Gastrocnemius medialis (tissue), 4 donors: ENCODE data around the gene CCDC138. TPM values are rescaled to one million over a fixed set of nuclear protein-coding genes. Genes with fewer than 3 reads are reported as not detected.

Source experiments
- ATAC-seq, 2 donors: fragments of 150-250 bp; one replicate each; pipeline ENCODE4 v1.9.1; 2016
- DNase-seq, 2 donors: peaks; one replicate each; pipeline ENCODE4 v3.0.0-alpha.2; 2019
- H3K27ac ChIP-seq, 4 donors: fragments of 200-600 bp; sonication (generic); 1 replicate in 1 of 4; 2 replicates in 3 of 4; pipeline ENCODE4 v1.5.1; 2016 to 2018; ENCODE audit warnings: mild to moderate bottlenecking in 2 of 4, moderate library complexity in 1 of 4
- H3K27me3 ChIP-seq, 3 donors: fragments of 200-600 bp; sonication (generic) in 2 of 3; 1 replicate in 1 of 3; 2 replicates in 2 of 3; pipeline versions ENCODE4 v1.5.1 to v1.6.0; 2016 to 2019; ENCODE audit warnings: mild to moderate bottlenecking in 1 of 3, moderate library complexity in 1 of 3
- H3K36me3 ChIP-seq, 2 donors: fragments of 200-600 bp; sonication (generic) in 1 of 2; one replicate each; pipeline ENCODE4 v1.5.1; 2017 to 2018
- H3K4me1 ChIP-seq, 2 donors: fragments of 200-600 bp; sonication (generic) in 1 of 2; one replicate each; pipeline ENCODE4 v1.5.1; 2016 to 2017; ENCODE audit warnings: mild to moderate bottlenecking in 2 of 2
- H3K4me3 ChIP-seq, 4 donors: fragments of 200-600 bp; sonication (generic) in 3 of 4; 1 replicate in 1 of 4; 2 replicates in 3 of 4; pipeline ENCODE4 v1.5.1; 2016 to 2019; ENCODE audit warnings: mild to moderate bottlenecking in 2 of 4
- H3K9me3 ChIP-seq, 3 donors: fragments of 200-600 bp; sonication (generic) in 2 of 3; 1 replicate in 1 of 3; 2 replicates in 2 of 3; pipeline ENCODE4 v1.5.1; 2016 to 2019
- POLR2A ChIP-seq, 2 donors: fragments of 450-650 bp; IDR thresholded peaks; one replicate each; pipeline ENCODE4 v1.6.1; 2017; ENCODE audit warnings: antibody characterized with exemption in 2 of 2, mild to moderate bottlenecking in 2 of 2, moderate library complexity in 2 of 2
- in situ Hi-C, 4 donors: fragments of 200-750 bp; cut with MboI; loops; one replicate each; pipeline versions ENCODE4 v1.15.0 to v1.8.0; 2017; ENCODE audit warnings: low sequenced_read_pairs in 4 of 4
- intact Hi-C: fragments of 100-400 bp; cut with DNase I; formaldehyde crosslinking; loops from one replicate; pipeline ENCODE4 v1.15.1; 2023; ENCODE audit warnings: low total_unique reads
- total RNA-seq, 4 donors: library from RNA; depleted of rRNA; stranded (reverse); fragments of >200 nt; gene quantifications; one replicate each; pipeline versions ENCODE4 v1.1.0 to v1.2.3, GENCODE V29; 2016
- TF ChIP-seq, protein P1 (sequence below), 5 experiments: fragments of 450-650 bp in 3 of 5; fragments of 200-600 bp in 2 of 5; sonication (generic) in 2 of 5; IDR thresholded peaks in 4 of 5; conservative IDR thresholded peaks in 1 of 5; 1 replicate in 4 of 5; 2 replicates in 1 of 5; pipeline ENCODE4 v1.5.1; 2016 to 2019; ENCODE audit warnings: antibody characterized with exemption in 5 of 5, mild to moderate bottlenecking in 3 of 5, moderate library complexity in 3 of 5

The CCDC138 gene
- total RNA-seq, 4 donors from 2014 or later = 0.52 to 2.8 (median 1.2) TPM

DNA sequence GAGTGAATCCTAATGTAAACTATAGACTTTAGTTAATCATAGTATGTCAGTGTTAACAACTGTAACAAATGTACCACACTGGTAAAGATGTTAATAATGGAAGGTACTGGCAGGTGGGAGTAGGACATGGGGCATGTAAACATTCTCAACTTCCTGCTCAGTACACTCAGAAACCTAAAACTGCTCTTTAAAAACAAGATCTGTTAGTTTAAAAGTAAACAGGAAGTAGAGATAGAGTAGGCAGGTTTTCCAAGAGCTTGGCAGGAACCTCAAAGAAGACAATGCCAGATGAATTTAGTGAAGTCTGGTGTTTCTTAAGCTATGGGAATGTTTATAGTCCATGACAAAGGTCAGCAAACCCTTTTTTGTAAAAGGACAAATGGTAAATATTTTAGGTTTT, 46.6 kb downstream of the CCDC138 start:
- DNase-seq (no peak), ATAC-seq (no peak)
- H3K4me1 ChIP-seq = no peaks in the 10 kb centered on the region
- no peaks in the 10 kb centered on the region for H3K27me3 ChIP-seq
- H3K9me3 ChIP-seq = peaks cover 0 to 8% (median 0%) of the 10 kb centered on the region in 3 donors
- no peak overlapping the region for H3K27ac ChIP-seq
- H3K4me3 ChIP-seq = no peak overlapping the region
- no peaks in the 10 kb centered on the region for H3K36me3 ChIP-seq
- intact Hi-C loops (no loop called here), in situ Hi-C loops (no loop called here)
- no peak for TF ChIP-seq POLR2A (IDR thresholded peaks at IDR 0.05)
- TF ChIP-seq, protein P1, sequence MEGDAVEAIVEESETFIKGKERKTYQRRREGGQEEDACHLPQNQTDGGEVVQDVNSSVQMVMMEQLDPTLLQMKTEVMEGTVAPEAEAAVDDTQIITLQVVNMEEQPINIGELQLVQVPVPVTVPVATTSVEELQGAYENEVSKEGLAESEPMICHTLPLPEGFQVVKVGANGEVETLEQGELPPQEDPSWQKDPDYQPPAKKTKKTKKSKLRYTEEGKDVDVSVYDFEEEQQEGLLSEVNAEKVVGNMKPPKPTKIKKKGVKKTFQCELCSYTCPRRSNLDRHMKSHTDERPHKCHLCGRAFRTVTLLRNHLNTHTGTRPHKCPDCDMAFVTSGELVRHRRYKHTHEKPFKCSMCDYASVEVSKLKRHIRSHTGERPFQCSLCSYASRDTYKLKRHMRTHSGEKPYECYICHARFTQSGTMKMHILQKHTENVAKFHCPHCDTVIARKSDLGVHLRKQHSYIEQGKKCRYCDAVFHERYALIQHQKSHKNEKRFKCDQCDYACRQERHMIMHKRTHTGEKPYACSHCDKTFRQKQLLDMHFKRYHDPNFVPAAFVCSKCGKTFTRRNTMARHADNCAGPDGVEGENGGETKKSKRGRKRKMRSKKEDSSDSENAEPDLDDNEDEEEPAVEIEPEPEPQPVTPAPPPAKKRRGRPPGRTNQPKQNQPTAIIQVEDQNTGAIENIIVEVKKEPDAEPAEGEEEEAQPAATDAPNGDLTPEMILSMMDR (IDR thresholded peaks at IDR 0.05 in 4 of 5, conservative IDR thresholded peaks at IDR 0.05 in 1 of 5) = no peak

DNA sequence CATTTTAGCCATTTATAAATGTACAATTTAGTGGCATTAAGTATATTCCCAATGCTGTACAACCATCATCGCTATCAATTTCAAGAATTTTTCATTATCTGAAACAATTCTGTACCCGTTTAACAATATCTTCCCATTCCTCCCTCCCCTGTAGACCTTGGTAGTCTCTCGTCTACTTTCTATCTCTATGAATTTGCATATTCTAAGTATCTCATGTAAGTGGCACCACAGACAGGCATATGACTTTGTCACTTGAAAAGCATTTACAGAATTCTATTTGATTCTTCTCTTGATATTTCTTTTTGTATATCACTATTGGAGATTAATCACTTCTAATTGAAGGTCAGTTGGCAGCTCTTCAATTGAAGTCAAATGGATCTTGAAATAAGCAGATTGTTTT, 48.0 kb downstream of the CCDC138 start:
- peaks cover 0 to 11% (median 0%) of the 10 kb centered on the region in 3 donors for H3K9me3 ChIP-seq
- H3K4me3 ChIP-seq = no peak overlapping the region
- ATAC-seq = no peak
- no peak overlapping the region for H3K27ac ChIP-seq
- no peaks in the 10 kb centered on the region for H3K4me1 ChIP-seq
- intact Hi-C loops = no loop called here
- H3K36me3 ChIP-seq = no peaks in the 10 kb centered on the region
- TF ChIP-seq POLR2A (IDR thresholded peaks at IDR 0.05) = no peak
- TF ChIP-seq, protein P1 (IDR thresholded peaks at IDR 0.05 in 4 of 5, conservative IDR thresholded peaks at IDR 0.05 in 1 of 5) = no peak
- DNase-seq = no peak
- in situ Hi-C loops = no loop called here
- H3K27me3 ChIP-seq = no peaks in the 10 kb centered on the region

DNA sequence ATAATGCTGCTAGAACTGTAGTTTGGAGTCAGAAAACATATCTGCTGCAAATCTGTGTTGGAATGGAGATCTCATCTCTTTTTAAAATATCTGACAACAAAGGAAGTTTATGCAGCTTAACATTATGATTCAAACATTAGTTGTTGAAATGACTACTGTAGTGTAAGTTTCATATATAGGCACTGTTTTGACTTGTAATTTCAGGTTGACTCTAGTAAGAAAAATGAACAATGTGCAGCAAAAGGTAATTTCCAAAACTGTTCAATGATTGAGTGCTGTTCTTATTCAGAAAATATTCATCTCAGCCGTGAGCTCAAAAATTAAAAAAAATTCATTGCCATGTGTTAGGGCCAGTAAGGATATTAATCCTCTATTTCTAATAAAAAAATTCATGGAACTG, 48.5 kb downstream of the CCDC138 start:
- Histone ChIP-seq H3K4me1 (no peaks in the 10 kb centered on the region), H3K36me3 (no peaks in the 10 kb centered on the region), H3K27me3 (no peaks in the 10 kb centered on the region), H3K9me3 (peaks cover 0 to 12% (median 0%) of the 10 kb centered on the region in 3 donors), H3K4me3 (no peak overlapping the region), H3K27ac (no peak overlapping the region)
- intact Hi-C loops (no loop called here), in situ Hi-C loops (no loop called here)
- TF ChIP-seq POLR2A (IDR thresholded peaks at IDR 0.05) = no peak
- TF ChIP-seq, protein P1 (IDR thresholded peaks at IDR 0.05 in 4 of 5, conservative IDR thresholded peaks at IDR 0.05 in 1 of 5) = no peak
- ATAC-seq (no peak), DNase-seq (no peak)

DNA sequence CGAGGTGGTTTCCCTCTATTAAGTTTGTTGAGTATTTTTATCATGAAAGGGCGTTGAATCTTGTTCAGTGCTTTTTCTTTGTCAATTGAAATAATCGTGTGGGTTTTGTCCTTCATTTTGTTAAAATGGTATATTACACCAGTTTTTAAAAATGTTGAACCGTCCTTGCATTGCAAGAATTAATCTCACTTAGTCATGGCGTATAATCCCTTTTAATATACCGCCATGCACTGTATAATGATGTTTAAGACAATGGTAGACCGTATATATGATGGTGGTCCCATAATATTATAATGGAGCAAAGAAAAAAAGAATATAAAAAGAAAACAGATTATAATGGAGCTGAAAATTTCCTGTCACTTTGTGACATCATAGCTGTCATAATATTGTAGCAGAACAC, 50.6 kb downstream of the CCDC138 start:
- in situ Hi-C loops = no loop called here
- TF ChIP-seq POLR2A (IDR thresholded peaks at IDR 0.05) = no peak
- TF ChIP-seq, protein P1 (IDR thresholded peaks at IDR 0.05 in 4 of 5, conservative IDR thresholded peaks at IDR 0.05 in 1 of 5) = no peak

DNA sequence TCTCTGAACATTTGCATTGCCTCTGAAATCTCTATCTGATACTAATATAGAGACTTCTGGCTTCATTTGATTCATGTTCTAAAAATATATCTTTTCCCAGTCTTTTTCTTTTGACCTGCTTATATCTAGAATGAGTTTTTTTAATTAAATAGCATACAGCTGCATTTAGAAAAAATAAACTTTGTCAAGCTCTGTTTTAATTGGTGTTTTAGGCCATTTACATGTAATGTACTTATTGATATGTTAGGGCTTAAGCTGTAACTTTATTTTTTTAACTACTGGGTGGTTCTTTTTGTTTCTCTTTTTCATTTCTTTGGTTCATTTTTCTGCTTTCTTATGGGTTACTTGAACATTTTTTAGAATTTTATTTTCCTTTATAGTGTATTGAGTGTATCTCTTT, 54.9 kb downstream of the CCDC138 start:
- ATAC-seq (no peak), DNase-seq (no peak)
- H3K36me3 ChIP-seq = no peaks in the 10 kb centered on the region
- in situ Hi-C loops = no loop called here
- peaks cover 0 to 12% (median 0%) of the 10 kb centered on the region in 3 donors for H3K9me3 ChIP-seq
- H3K4me1 ChIP-seq = no peaks in the 10 kb centered on the region
- intact Hi-C loops = no loop called here
- TF ChIP-seq, protein P1 (IDR thresholded peaks at IDR 0.05 in 4 of 5, conservative IDR thresholded peaks at IDR 0.05 in 1 of 5) = no peak
- TF ChIP-seq POLR2A (IDR thresholded peaks at IDR 0.05) = no peak
- H3K4me3 ChIP-seq = no peak overlapping the region
- no peak overlapping the region for H3K27ac ChIP-seq
- H3K27me3 ChIP-seq = no peaks in the 10 kb centered on the region

More for the DNA sequence above, 50.6 kb downstream of the CCDC138 start:
- ATAC-seq = no peak
- no peaks in the 10 kb centered on the region for H3K36me3 ChIP-seq
- DNase-seq = no peak
- H3K27ac ChIP-seq = no peak overlapping the region
- no peaks in the 10 kb centered on the region for H3K27me3 ChIP-seq
- H3K9me3 ChIP-seq = peaks cover 0 to 12% (median 0%) of the 10 kb centered on the region in 3 donors
- no peaks in the 10 kb centered on the region for H3K4me1 ChIP-seq
- no peak overlapping the region for H3K4me3 ChIP-seq
- intact Hi-C loops = no loop called here
